Activated CD8-positive, alpha-beta T cell treated with anti-CD3 and anti-CD28 coated beads, Interleukin-2, amount 10 ng/mL, durations not matched to agents 7 days and 5 days (primary cell): Measurements from ENCODE around the gene AGBL4. TPM values are rescaled to one million over a fixed set of nuclear protein-coding genes. Genes with fewer than 3 reads are reported as not detected.

ENCODE experiments used
- ATAC-seq: fragments of 150-1000 bp; cut with Tn5 transposase; one replicate; pipeline ENCODE4 v1.10.0; 2021; ENCODE audit warnings: moderate library complexity
- CTCF ChIA-PET: fragments of 350-600 bp; sonication (Branson Sonifier 250); formaldehyde crosslinking; loops from one replicate; lab custom pipeline; 2021; ENCODE audit warnings: antibody characterized with exemption; lab: Charles Lee
- POLR2A ChIA-PET: fragments of 350-600 bp; sonication (Branson Sonifier 250); formaldehyde crosslinking; loops from one replicate; lab custom pipeline; 2021; ENCODE audit warnings: antibody characterized with exemption; lab: Charles Lee
- DNase-seq: peaks from one replicate; pipeline ENCODE4 v3.0.0-alpha.2; 2020
- H3K27ac Mint-ChIP-seq: one replicate; pipeline ENCODE4 v1.8.0; 2021; ENCODE audit warnings: mild to moderate bottlenecking, mixed read lengths
- H3K27me3 Mint-ChIP-seq: one replicate; pipeline ENCODE4 v1.8.0; 2021; ENCODE audit warnings: low read depth, mixed read lengths
- H3K36me3 Mint-ChIP-seq: one replicate; pipeline ENCODE4 v1.8.0; 2021; ENCODE audit warnings: low read depth, mixed read lengths
- H3K4me1 Mint-ChIP-seq: one replicate; pipeline ENCODE4 v1.8.0; 2021; ENCODE audit warnings: low read depth, mixed read lengths
- H3K4me3 Mint-ChIP-seq: one replicate; pipeline ENCODE4 v1.8.0; 2021; ENCODE audit warnings: mild to moderate bottlenecking, mixed read lengths
- H3K9me3 Mint-ChIP-seq: one replicate; pipeline ENCODE4 v1.8.0; 2022; ENCODE audit warnings: mixed read lengths; ENCODE audit not compliant: insufficient read depth
- total RNA-seq, 2 experiments: library from RNA; stranded (reverse); gene quantifications; one replicate each; pipeline ENCODE4 v1.2.3, GENCODE V29; 2021

The AGBL4 gene
- total RNA-seq, 2 experiments from 2014 or later = not detected

GRCh38 chr1:48817505-48818114 is 1206.1 kb downstream of the AGBL4 start:
- Mint-ChIP-seq H3K4me3 (no peak overlapping the region), H3K9me3 (no peaks in the 10 kb centered on the region), H3K27ac (no peak overlapping the region), H3K4me1 (no peaks in the 10 kb centered on the region), H3K36me3 (no peaks in the 10 kb centered on the region), H3K27me3 (peaks cover 7% of the 10 kb centered on the region)
- POLR2A ChIA-PET = no interaction called here
- peak; percentile 23 for DNase-seq
- CTCF ChIA-PET = interaction anchor here (0.9 to 1.8 kb wide), 5 partner anchors 119 to 245 kb away, joined by 4 to 53 read pairs (median 6); no protein-coding TSS in a partner anchor
- ATAC-seq = no peak

- CTCF ChIA-PET = no interaction called here
- ATAC-seq = no peak
Measured at GRCh38 chr1:48810740-48811139, 1213.0 kb downstream of the AGBL4 start.

GRCh38 chr1:48808496-48808895 is 1215.3 kb downstream of the AGBL4 start:
- Mint-ChIP-seq H3K27me3 (peaks cover 7% of the 10 kb centered on the region), H3K9me3 (no peaks in the 10 kb centered on the region), H3K27ac (no peak overlapping the region), H3K36me3 (no peaks in the 10 kb centered on the region), H3K4me1 (no peaks in the 10 kb centered on the region), H3K4me3 (no peak overlapping the region)
- ChIA-PET CTCF (no interaction called here), POLR2A (no interaction called here)
- ATAC-seq (no peak), DNase-seq (no peak)

More at GRCh38 chr1:48810740-48811139, 1213.0 kb downstream of the AGBL4 start:
- POLR2A ChIA-PET = no interaction called here
- no peak overlapping the region for H3K4me3 Mint-ChIP-seq
- no peak overlapping the region for H3K27ac Mint-ChIP-seq
- no peaks in the 10 kb centered on the region for H3K4me1 Mint-ChIP-seq
- DNase-seq = no peak
- peaks cover 5% of the 10 kb centered on the region for H3K27me3 Mint-ChIP-seq
- H3K36me3 Mint-ChIP-seq = no peaks in the 10 kb centered on the region
- no peaks in the 10 kb centered on the region for H3K9me3 Mint-ChIP-seq

GRCh38 chr1:48807554-48808260 is 1216.0 kb downstream of the AGBL4 start:
- ChIA-PET CTCF (no interaction called here), POLR2A (no interaction called here)
- no peak overlapping the region for H3K4me3 Mint-ChIP-seq
- DNase-seq (no peak), ATAC-seq (no peak)
- no peaks in the 10 kb centered on the region for H3K4me1 Mint-ChIP-seq
- peaks cover 4% of the 10 kb centered on the region for H3K27me3 Mint-ChIP-seq
- no peaks in the 10 kb centered on the region for H3K9me3 Mint-ChIP-seq
- no peaks in the 10 kb centered on the region for H3K36me3 Mint-ChIP-seq
- H3K27ac Mint-ChIP-seq = no peak overlapping the region

- no peaks in the 10 kb centered on the region for H3K9me3 Mint-ChIP-seq
- ATAC-seq = no peak
- H3K4me3 Mint-ChIP-seq = no peak overlapping the region
- POLR2A ChIA-PET = no interaction called here
- no peak overlapping the region for H3K27ac Mint-ChIP-seq
- H3K27me3 Mint-ChIP-seq = peaks cover 20% of the 10 kb centered on the region
- no peaks in the 10 kb centered on the region for H3K36me3 Mint-ChIP-seq
- CTCF ChIA-PET = no interaction called here
- H3K4me1 Mint-ChIP-seq = no peaks in the 10 kb centered on the region
- no peak for DNase-seq
Measured at GRCh38 chr1:48803474-48803873, 1220.3 kb downstream of the AGBL4 start.

GRCh38 chr1:48794816-48795215 is 1228.9 kb downstream of the AGBL4 start:
- Mint-ChIP-seq H3K27ac (no peak overlapping the region), H3K4me3 (no peak overlapping the region), H3K9me3 (no peaks in the 10 kb centered on the region), H3K36me3 (no peaks in the 10 kb centered on the region), H3K4me1 (peaks cover 3% of the 10 kb centered on the region), H3K27me3 (peaks cover 17% of the 10 kb centered on the region)
- ChIA-PET POLR2A (no interaction called here), CTCF (no interaction called here)
- DNase-seq (no peak), ATAC-seq (no peak)

GRCh38 chr1:48793863-48794262 is 1229.9 kb downstream of the AGBL4 start:
- DNase-seq = no peak
- Mint-ChIP-seq H3K27ac (no peak overlapping the region), H3K4me1 (peaks cover 5% of the 10 kb centered on the region), H3K4me3 (no peak overlapping the region), H3K9me3 (no peaks in the 10 kb centered on the region), H3K36me3 (no peaks in the 10 kb centered on the region), H3K27me3 (peaks cover 9% of the 10 kb centered on the region)
- ATAC-seq = no peak
- POLR2A ChIA-PET = no interaction called here
- CTCF ChIA-PET = no interaction called here

GRCh38 chr1:48792961-48793360 is 1230.8 kb downstream of the AGBL4 start:
- Mint-ChIP-seq H3K4me3 (no peak overlapping the region), H3K27me3 (peaks cover 2% of the 10 kb centered on the region), H3K36me3 (no peaks in the 10 kb centered on the region), H3K9me3 (no peaks in the 10 kb centered on the region), H3K4me1 (peaks cover 5% of the 10 kb centered on the region), H3K27ac (no peak overlapping the region)
- CTCF ChIA-PET = no interaction called here
- POLR2A ChIA-PET = no interaction called here
- ATAC-seq (no peak), DNase-seq (no peak)

- POLR2A ChIA-PET = interaction anchor here (0.7 kb wide), 1 partner anchor 47 kb away, joined by 3 read pairs; no protein-coding TSS in a partner anchor
- Mint-ChIP-seq H3K36me3 (no peaks in the 10 kb centered on the region), H3K4me3 (no peak overlapping the region), H3K27me3 (no peaks in the 10 kb centered on the region), H3K27ac (no peak overlapping the region), H3K9me3 (no peaks in the 10 kb centered on the region), H3K4me1 (peaks cover 5% of the 10 kb centered on the region)
- DNase-seq = no peak
- CTCF ChIA-PET = interaction anchor here (1.4 kb wide), 2 partner anchors 14 to 113 kb away, joined by 3 read pairs; partner anchors contain the start of gene BEND5
- ATAC-seq = no peak
Measured at GRCh38 chr1:48790397-48790796, 1233.4 kb downstream of the AGBL4 start.

GRCh38 chr1:48789903-48790302 is 1233.9 kb downstream of the AGBL4 start:
- Mint-ChIP-seq H3K36me3 (no peaks in the 10 kb centered on the region), H3K27me3 (no peaks in the 10 kb centered on the region), H3K27ac (no peak overlapping the region), H3K4me3 (no peak overlapping the region), H3K9me3 (no peaks in the 10 kb centered on the region), H3K4me1 (peaks cover 5% of the 10 kb centered on the region)
- POLR2A ChIA-PET = no interaction called here
- CTCF ChIA-PET = interaction anchor here (1.4 kb wide), 1 partner anchor 13 kb away, joined by 3 read pairs; the partner anchor contains the start of gene BEND5
- no peak for DNase-seq
- ATAC-seq = no peak

GRCh38 chr1:48785869-48786268 is 1237.9 kb downstream of the AGBL4 start:
- Mint-ChIP-seq H3K4me3 (no peak overlapping the region), H3K9me3 (no peaks in the 10 kb centered on the region), H3K36me3 (no peaks in the 10 kb centered on the region), H3K27ac (no peak overlapping the region), H3K4me1 (peaks cover 5% of the 10 kb centered on the region), H3K27me3 (no peaks in the 10 kb centered on the region)
- ATAC-seq = no peak
- ChIA-PET CTCF (no interaction called here), POLR2A (no interaction called here)
- DNase-seq = no peak

GRCh38 chr1:48784301-48784700 is 1239.5 kb downstream of the AGBL4 start:
- no peak overlapping the region for H3K27ac Mint-ChIP-seq
- H3K4me1 Mint-ChIP-seq = no peaks in the 10 kb centered on the region
- DNase-seq (no peak), ATAC-seq (no peak)
- H3K27me3 Mint-ChIP-seq = peaks cover under 1% of the 10 kb centered on the region
- POLR2A ChIA-PET = no interaction called here
- H3K9me3 Mint-ChIP-seq = no peaks in the 10 kb centered on the region
- no peaks in the 10 kb centered on the region for H3K36me3 Mint-ChIP-seq
- H3K4me3 Mint-ChIP-seq = no peak overlapping the region
- CTCF ChIA-PET = no interaction called here
